NCI-H345 treated with DMSO at 0.1 percent for 48 hours (cell line): ENCODE results near the gene GSE1.
A peak's percentile ranks its signal among the peaks of the same experiment; 100 is the strongest.

Experiments used
- DNase-seq: peaks from one replicate; lab custom pipeline; 2025; ENCODE audit not compliant: unreplicated experiment; lab: John Stamatoyannopoulos, UW

The GSE1 gene

GRCh38 chr16:85616607-85617321 is 3.6 kb downstream of the GSE1 start:
- DNase-seq: no peak

GRCh38 chr16:85617948-85618347 is 4.8 kb downstream of the GSE1 start:
- DNase-seq: no peak

- DNase-seq: no peak
Measured at GRCh38 chr16:85618521-85618920, 5.4 kb downstream of the GSE1 start.

- DNase-seq: no peak
Measured at GRCh38 chr16:85619101-85619891, 6.2 kb downstream of the GSE1 start.

- no peak for DNase-seq
Measured at GRCh38 chr16:85620374-85620773, 7.3 kb downstream of the GSE1 start.

GRCh38 chr16:85621698-85622428 is 8.7 kb downstream of the GSE1 start:
- DNase-seq: no peak

GRCh38 chr16:85622683-85623082 is 9.6 kb downstream of the GSE1 start:
- DNase-seq: no peak

GRCh38 chr16:85623250-85623649 is 10.1 kb downstream of the GSE1 start:
- DNase-seq: no peak

- DNase-seq: no peak
Measured at GRCh38 chr16:85623997-85624601, 11.0 kb downstream of the GSE1 start.

- DNase-seq: no peak
Measured at GRCh38 chr16:85624646-85625045, 11.5 kb downstream of the GSE1 start.

- no peak for DNase-seq
Measured at GRCh38 chr16:85625053-85625452, 11.9 kb downstream of the GSE1 start.

GRCh38 chr16:85625485-85626117 is 12.5 kb downstream of the GSE1 start:
- DNase-seq: no peak

- peak; percentile 24 for DNase-seq
Measured at GRCh38 chr16:85626191-85626981, 13.3 kb downstream of the GSE1 start.

- DNase-seq: no peak
Measured at GRCh38 chr16:85627089-85627488, 14.0 kb downstream of the GSE1 start.

- no peak for DNase-seq
Measured at GRCh38 chr16:85627526-85628264, 14.6 kb downstream of the GSE1 start.

- DNase-seq: no peak
Measured at GRCh38 chr16:85628265-85628556, 15.1 kb downstream of the GSE1 start.

GRCh38 chr16:85628645-85629044 is 15.5 kb downstream of the GSE1 start:
- no peak for DNase-seq

- no peak for DNase-seq
Measured at GRCh38 chr16:85629326-85629725, 16.2 kb downstream of the GSE1 start.

- DNase-seq: no peak
Measured at GRCh38 chr16:85629853-85630252, 16.7 kb downstream of the GSE1 start.

GRCh38 chr16:85631230-85631629 is 18.1 kb downstream of the GSE1 start:
- DNase-seq: no peak
